DMS79 treated with DMSO at 0.1 percent for 48 hours (cell line): ENCODE measurements around the gene VSTM5.
"Not testable (repeated sequence)": the region's sequence is repeated elsewhere in the genome, so short reads cannot be mapped to it uniquely, and the experiment has no call there.

Source experiments
- DNase-seq: peaks from one replicate; lab custom pipeline; 2025; lab: John Stamatoyannopoulos, UW

VSTM5 gene

GRCh38 chr11:93850594-93851018, at the start of gene VSTM5:
Gene VSTM5, minus strand, starts transcription at chr11:93850618. Its CDS starts 116 bp downstream, at chr11:93850502.
- DNase-seq: peak; percentile 54

DNA sequence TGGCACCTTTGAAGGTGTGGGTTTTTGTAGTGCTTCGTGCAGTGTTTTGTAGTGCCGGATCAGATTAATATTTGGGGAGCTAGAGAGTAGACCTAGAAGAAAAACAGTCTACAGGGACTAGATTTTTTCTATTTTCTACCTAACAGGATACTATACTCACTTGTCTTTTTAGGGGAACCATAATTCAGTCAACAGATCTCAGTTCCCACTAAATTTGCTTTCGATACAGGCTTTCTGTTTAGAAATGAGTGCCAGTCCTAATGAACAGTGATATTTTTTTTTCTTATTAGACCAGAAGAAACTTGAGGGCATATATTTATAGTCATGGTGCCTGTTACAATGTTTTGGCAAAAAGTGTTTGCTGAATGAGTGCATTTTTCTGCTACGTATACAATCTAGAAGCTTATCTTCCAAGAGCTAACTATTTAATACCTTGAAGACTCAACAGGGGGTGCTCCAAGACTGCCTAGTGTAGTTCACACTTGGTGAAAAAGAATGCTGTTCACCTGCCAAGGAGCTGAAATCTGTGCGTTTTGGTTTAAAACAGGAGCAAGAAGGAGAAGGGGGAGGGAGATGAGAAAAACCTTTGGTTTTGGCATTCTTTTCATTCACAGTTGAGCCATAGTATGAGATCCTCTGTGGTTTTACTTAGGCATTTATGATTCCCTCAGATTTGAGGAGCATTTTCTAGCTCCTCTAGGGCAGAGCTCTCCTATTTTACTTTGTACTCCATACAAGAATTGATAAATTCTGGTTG, 44.9 kb upstream of the VSTM5 start:
- peak; percentile 68 for DNase-seq

- DNase-seq: no peak
Observed at GRCh38 chr11:93890391-93891051, 40.1 kb upstream of the VSTM5 start.

DNA sequence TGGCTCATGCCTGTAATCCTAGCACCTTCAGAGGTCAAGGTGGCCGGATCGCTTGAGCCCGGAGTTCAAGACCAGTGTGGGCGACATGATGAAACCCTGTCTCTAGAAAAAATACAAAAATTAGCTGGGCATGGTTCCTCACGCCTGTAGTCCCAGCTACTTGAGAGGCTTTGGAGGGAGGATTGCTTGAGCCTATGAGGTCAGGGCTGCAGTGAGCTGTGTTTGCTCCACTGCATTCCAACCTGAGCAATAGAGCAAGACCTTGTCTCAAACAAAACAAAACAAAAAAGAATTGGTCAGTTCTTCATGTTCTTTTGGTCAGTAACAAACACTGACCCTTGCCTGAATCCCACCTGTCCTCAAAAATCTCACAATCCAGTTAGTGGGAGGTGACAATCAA, 36.7 kb upstream of the VSTM5 start:
- no peak for DNase-seq

DNA sequence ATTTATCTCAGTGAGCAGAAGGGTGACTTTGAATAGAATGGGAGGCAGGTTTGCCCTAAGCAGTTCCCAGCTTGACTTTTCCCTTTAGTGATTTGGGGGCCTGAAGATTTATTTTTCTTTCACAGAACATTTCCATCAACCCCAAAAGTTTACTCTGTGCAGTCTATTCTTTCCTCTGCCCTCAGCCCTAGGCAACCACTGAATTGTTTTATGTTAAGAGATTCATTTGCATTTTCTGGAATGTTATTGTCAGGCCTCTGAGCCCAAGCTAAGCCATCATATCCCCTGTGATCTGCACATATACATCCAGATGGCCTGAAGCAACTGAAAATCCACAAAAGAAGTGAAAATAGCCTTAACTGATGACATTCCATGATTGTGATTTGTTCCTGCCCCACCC, 28.7 kb upstream of the VSTM5 start:
- DNase-seq: not testable (repeated sequence)

GRCh38 chr11:93875637-93876036, 25.2 kb upstream of the VSTM5 start:
- DNase-seq: no peak

DNA sequence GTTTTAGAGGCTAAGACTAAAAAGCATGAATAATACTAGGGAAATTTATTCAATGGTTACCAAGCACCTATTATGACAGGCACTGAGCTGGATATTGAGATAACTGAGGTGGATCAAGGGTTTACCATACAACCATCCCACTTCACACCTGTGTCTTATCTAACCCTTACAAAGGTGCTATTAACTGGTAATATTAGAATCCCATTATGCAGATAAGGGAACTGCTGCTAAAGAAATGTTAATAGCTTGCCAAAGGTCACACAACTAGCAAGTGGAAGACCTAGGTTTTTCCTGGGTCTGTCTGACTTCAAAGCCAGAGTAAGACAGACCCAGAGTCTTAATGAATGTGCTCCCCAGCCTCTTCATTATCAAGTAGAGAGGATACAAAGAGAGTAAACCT, 21.1 kb upstream of the VSTM5 start:
- no peak for DNase-seq

GRCh38 chr11:93870616-93871015, 20.2 kb upstream of the VSTM5 start:
- no peak for DNase-seq

DNA sequence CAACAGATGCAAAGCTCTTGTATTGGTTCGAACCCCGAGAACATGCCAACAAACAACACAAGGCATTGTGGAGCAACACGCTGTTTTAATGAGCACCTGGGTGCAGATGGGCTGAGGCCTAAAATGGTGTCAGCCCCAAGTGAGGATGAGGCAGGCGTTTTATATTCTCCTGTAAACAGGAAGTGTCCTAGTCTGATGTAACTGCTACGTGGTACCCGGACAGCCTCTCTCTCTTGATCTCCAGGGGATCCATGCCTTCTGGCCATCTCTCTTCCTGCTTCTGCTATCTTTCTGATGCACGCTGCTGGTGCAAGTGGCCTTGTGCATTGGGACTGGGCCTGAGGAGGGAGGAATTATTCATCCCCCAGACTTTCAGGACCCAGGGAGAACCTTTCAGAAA, 19.4 kb upstream of the VSTM5 start:
- DNase-seq: no peak

DNA sequence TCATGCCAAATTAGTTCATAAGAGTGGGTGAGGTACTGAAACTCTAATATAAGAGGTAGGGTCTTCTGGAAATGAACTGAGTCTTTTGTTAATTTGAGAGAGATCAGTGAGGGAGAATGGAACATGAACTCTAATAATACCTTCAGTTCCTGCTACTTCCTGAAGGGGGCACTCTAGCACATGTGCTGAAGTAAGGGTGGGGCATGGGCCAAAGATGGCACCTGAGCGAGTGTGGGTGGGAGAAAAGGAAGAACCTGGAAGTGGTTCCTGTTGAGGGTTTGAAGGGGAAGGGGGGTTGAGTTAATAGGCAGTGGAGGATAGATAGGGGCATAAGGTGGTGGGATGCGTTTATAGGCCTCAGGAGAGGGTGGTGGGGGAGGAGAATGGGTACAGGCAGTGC, 18.0 kb upstream of the VSTM5 start:
- DNase-seq: not testable (repeated sequence)

DNA sequence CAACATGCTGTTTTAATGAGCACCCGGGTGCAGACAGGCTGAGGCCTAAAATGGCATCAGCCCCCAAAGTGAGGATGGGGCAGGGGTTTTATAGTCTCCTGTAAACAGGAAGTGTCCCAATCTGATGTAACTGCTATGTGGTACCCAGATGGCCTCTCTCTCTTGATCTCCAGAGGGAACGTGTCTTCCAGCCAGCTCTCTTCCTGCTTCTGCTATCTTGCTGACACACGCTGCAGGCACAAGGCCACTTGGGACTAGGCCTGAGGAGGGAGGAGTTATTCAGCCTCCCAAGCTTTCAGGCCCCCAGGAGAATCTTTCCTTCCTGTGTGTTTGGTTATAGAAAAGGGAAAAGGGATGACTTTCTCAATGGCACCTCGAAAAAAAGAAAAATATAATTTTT, 11.4 kb upstream of the VSTM5 start:
- no peak for DNase-seq

DNA sequence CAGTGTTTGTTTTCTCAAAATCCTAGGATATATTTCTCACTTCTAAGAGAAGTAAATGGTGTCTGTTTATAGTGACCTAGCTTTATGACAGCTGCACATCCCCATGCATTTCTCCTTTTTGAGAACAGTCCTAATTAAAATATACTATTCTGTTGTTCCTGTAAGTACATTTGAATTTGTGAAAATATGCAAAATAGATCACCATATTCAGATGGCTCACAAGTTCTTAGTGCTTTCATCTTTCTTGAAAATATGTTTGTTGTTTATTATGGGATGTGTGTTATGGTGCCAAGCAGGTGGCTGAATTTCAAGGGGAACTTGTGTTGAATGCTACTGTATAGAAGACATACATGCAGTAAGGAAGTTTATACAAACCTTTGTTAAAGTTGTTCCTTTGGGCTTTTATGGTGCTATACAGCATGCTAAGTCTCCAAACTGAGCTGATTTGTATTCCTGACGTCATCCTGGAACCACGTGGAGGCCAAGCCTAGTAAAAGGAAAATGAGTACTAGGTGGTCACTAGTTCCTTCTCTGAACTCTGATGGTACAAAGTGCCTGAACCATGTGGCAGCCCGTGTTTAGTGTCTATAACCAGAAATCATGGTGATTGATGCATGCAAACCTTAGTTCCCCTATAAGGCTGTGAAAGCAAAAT, 7.8 kb upstream of the VSTM5 start:
- no peak for DNase-seq

DNA sequence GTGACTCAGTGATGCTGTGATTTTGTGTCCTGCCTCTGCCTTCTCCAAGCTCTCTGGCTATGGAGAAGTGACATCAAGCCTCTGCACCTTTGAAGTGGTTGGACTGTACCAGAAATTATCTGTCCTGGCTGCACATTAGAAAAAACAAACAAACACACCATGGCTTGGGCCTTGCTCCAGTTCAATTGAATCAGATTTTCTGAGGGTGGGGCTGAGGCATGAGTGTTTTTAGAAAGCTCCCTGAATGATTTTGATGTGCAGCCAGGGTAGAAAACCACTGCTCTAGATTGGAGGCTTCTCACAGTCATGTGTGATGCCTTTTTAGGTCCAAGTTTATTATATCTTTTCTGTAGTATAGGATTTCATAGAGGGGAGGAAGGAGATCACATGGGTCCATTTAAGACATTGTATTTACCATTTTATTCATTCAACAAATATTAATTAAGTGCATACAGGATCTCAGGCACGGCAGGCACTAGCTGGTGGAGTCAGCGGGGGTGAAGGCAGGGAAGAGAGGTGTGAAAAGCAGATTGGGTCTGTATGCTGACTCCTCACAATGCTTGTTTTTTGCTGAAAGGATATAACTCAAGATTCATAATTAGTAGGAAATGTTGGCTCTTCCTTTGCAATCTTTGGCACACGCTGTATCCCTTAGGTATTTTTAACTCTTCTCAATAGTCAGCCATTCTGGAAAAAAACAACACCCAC, 7.1 kb upstream of the VSTM5 start:
- no peak for DNase-seq

DNA sequence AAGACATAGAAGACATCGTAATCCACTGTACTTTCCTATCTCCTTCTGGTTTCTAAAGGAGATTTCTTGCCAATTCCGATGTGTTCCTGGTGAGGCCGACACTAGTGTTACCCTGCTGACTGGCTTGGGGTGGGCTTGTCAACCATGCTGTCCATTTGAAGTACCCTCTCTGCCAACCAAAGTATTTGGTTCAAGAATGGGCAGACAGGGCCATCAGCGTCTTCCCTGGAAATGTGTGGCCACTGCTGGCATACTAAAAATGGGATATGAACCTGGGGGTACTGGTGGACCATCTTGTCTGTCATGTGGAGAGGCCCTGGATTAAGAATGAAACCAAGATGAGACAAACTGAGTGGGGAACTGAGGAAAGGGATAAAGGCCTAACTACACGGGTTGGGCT, 1.8 kb upstream of the VSTM5 start:
- no peak for DNase-seq

DNA sequence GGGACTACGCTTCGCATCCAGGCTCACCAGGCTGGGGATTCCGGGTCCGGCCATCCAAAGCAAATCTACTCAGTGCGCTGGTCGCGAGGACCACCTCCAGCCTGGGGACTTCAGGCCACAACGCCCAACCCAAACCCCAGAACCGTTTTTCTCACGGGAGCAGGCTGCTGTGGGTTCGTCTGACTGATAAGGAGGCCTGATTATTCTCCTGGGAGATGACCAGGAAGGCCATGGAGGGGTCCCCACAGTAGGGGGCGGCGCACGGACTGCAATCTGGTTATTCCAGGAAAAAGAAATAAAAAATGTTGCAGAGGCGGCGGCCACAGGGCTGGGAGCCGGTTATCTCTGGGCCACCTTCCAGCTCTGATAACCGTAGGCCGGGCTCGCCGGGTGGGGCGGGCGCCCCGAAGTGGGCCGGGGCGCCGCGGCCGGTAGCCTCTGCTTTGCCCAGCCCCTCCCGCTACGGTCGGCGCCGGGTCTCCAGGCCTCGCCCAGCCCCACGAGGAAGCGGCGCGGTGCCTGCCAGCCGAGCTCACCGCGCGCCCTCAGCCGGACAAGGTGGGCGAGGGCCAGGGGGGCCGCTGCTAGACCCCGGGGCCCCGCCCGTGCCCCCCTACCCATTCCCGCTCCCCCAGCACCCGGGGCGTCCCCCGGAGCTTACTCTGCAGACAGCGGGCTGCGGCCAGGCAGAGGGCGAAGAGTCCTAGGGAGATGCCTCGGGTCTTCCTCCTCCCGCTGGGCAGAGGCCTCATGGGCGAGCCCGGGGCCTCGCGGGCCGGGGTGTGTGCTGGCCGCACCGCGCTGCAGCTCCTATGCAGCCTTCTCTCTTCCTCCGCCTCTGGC, 446 bp downstream of the VSTM5 start:
- peak; percentile 54 for DNase-seq

DNA sequence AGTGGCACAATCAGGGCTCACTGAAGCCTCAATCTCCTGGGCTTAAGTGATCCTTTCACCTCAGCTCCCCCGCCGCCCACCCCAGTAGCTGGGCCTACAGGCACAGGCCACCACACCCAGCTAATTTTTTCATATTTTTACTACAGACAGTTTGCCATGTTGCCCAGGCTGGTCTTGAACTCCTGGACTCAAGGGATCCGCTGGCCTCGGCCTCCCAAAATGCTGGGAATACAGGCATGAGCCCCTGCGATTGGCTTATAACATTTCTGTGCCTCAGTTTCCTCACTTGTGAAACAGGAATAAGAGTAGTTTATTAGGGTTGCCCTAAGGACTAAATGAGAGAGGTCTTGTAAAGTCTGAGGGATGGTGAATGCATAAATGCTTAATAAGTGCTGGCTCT, 1.2 kb downstream of the VSTM5 start:
- no peak for DNase-seq

DNA sequence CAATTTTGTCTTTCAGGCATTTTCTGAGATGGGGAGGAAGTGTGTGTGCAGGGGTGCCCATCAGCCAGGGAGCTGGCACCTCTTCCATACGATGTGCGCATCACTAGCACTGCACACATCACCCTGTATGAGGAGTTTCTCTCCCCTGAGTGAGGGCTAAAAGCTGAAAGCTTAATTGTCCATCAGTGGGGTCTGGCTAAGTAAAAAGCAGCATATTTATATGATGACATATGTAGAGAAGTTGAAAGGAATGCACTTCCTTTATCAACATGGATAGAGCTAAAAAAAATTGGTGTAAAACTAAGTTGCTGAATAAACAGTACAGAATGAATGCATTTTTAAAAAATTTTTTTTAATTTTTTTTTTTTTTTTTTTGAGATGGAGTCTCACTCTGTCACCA, 4.0 kb downstream of the VSTM5 start:
- no peak for DNase-seq

DNA sequence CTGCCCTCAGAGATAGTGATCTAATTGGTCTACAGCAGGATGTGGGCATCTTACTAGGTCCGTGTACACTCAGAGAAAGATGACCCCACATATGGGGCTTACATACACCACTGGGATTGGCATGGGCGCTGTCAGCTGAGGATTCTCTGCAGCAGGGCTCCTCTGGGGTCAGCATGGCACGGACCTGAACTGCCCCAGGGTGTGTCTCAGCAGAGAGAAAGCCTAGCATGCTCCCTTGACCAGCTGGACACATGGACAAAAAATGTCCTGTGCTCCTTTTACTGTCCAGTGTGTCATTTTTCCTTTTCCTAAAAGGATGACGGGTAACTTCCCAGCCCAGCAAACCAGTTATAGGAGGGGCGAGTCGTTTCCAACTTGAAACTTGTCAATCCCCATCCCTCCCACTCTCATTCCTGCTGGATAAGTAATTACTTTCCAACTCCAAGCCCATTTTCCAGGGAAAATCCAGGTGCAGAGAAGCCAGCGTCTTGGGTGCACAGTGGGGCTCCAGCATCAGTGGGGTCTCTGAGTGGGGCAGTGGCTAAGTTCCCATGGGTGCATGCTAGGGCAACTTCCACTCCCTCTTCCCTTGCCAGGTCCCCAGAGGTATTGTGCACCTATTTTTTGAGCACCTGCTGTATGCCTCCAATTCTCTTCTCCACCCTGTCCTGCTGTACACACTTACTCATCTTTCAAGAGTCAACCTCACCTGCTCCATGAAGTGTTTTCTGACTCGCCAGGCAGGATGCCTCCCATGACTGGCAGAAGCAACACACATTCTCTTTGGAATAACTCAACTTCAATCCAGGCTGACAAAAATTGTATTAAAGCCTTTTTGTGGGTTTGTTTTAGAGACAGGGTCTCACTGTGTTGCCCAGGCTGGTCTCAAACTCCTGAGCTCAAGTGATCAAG, 5.0 kb downstream of the VSTM5 start:
- no peak for DNase-seq

DNA sequence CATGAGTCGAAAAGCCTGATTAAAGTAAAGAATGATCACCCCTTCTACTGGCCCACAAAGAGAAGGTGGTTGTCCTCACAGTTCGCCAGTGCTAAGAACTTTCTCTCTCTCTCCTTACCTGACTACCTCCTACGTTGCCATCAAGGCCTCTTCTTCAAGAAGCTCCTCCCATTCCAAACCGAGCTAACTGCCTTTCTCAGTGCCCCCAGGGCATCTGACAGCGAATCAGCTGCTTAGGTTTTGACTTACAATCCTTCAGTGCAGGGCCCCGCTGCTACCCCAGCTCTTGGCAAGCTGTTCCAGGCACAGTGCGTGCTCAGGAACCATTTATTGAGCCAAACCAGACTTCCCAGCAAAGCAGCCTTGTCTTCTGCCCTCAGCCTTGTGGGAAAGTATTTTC, 5.8 kb downstream of the VSTM5 start:
- no peak for DNase-seq

DNA sequence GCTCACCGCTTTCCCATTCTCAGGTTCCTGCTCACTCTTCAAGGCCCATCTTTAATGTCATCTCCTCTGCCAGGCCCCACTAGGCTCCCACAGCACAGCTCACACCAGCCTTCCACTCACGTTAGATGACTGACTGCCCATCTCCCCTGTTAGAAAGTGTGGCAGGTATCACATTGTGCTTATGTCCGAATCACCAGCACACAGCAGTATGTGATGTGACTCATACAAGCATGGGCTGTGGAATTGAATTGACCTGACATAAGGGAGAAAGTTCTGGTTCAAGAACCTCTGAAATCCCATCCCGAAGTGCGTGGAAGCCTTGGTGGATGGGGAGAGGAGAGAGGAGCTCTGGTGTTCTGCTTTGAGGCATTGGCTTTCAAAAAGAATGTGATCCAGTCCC, 6.5 kb downstream of the VSTM5 start:
- DNase-seq: no peak

DNA sequence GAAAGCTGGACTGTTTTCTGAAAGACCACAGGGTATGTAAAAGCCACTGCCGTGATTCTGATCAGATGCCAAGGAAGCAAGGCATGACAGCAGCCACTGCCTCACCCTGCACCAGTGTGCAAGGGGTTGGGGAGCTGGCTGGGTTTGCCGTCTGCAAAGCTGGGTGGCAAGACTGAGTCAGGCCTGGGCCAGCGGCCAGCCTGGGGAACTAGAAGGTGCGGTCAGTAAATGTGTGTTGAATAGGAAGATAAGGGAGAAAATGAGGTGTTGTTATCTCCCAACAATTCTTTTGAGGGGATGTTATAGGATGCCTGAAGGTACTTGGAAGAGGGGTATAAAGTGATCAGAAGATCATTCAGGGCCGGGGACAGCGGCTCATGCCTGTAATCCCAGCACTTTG, 8.0 kb downstream of the VSTM5 start:
- DNase-seq: no peak
